WTC11 (cell line): Measurements from ENCODE around the gene TMEM59L. TPM values are rescaled to one million over a fixed set of nuclear protein-coding genes. Genes with fewer than 3 reads are reported as not detected.

Source experiments
- ATAC-seq: fragments of 200-7000 bp; cut with Tn5 transposase; 2 replicates; pipeline ENCODE4 v1.10.0; 2021; ENCODE audit warnings: mild to moderate bottlenecking, moderate library complexity
- CTCF ChIA-PET: fragments of 300-600 bp; sonication (Branson Sonifier 250); formaldehyde crosslinking; loops from one replicate; lab custom pipeline; 2021; ENCODE audit warnings: antibody characterized with exemption; lab: Charles Lee
- POLR2A ChIA-PET: fragments of 350-600 bp; sonication (Branson Sonifier 250); formaldehyde crosslinking; loops from one replicate; lab custom pipeline; 2021; ENCODE audit warnings: antibody characterized with exemption; lab: Charles Lee
- DNase-seq: peaks from one replicate; pipeline ENCODE4 v3.0.0; 2021; ENCODE audit warnings: low spot score
- H3K27ac Mint-ChIP-seq: 2 replicates; pipeline ENCODE4 v1.8.0; 2021; ENCODE audit warnings: mixed read lengths
- H3K27me3 Mint-ChIP-seq: 2 replicates; pipeline ENCODE4 v1.8.0; 2021; ENCODE audit warnings: low read depth, mild to moderate bottlenecking, moderate library complexity, mixed read lengths
- H3K36me3 Mint-ChIP-seq: 2 replicates; pipeline ENCODE4 v1.8.0; 2021; ENCODE audit warnings: mixed read lengths
- H3K4me1 Mint-ChIP-seq: 2 replicates; pipeline ENCODE4 v1.8.0; 2022; ENCODE audit warnings: mixed read lengths
- H3K4me3 Mint-ChIP-seq: 2 replicates; pipeline ENCODE4 v1.8.0; 2021; ENCODE audit warnings: mild to moderate bottlenecking, moderate library complexity, mixed read lengths
- H3K9me3 Mint-ChIP-seq: 2 replicates; pipeline ENCODE4 v1.8.0; 2021; ENCODE audit warnings: mixed read lengths
- HMGA2 ChIP-seq: fragments of 250-450 bp; sonication (Bioruptor Pico); IDR thresholded peaks from 2 replicates; pipeline ENCODE4 v1.4.0; 2021; ENCODE audit warnings: mild to moderate bottlenecking, moderate library complexity
- JAZF1 ChIP-seq: fragments of 250-450 bp; sonication (Bioruptor Pico); IDR thresholded peaks from 2 replicates; pipeline ENCODE4 v1.9.0; 2021; ENCODE audit warnings: moderate library complexity, mild to moderate bottlenecking, inconsistent platforms
- JUN ChIP-seq: sonication (generic); formaldehyde crosslinking; IDR thresholded peaks from 2 replicates; pipeline ENCODE4 v1.8.0; 2023; ENCODE audit warnings: mild to moderate bottlenecking, missing genetic modification reagents
- NFYB ChIP-seq: sonication (generic); formaldehyde crosslinking; conservative IDR thresholded peaks from 2 replicates; pipeline ENCODE4 v1.8.0; 2022; ENCODE audit warnings: low read depth, missing genetic modification reagents
- NR3C1 ChIP-seq: sonication (generic); formaldehyde crosslinking; conservative IDR thresholded peaks from 2 replicates; pipeline ENCODE4 v1.8.1; 2023; ENCODE audit warnings: low read depth, mild to moderate bottlenecking, missing genetic modification reagents
- PRRX2 ChIP-seq: fragments of 250-450 bp; sonication (Bioruptor Pico); IDR thresholded peaks from 2 replicates; pipeline ENCODE4 v1.8.0; 2021; ENCODE audit warnings: mild to moderate bottlenecking
- RELA ChIP-seq: sonication (generic); formaldehyde crosslinking; IDR thresholded peaks from 2 replicates; pipeline ENCODE4 v1.8.1; 2022; ENCODE audit warnings: missing genetic modification reagents, mild to moderate bottlenecking, borderline replicate concordance
- SOX15 ChIP-seq: fragments of 250-450 bp; sonication (Bioruptor Pico); IDR thresholded peaks from 2 replicates; pipeline ENCODE4 v1.9.0; 2021; ENCODE audit warnings: mild to moderate bottlenecking
- TEAD4 ChIP-seq: sonication (generic); formaldehyde crosslinking; IDR thresholded peaks from 2 replicates; pipeline ENCODE4 v1.8.0; 2022; ENCODE audit warnings: mild to moderate bottlenecking, missing genetic modification reagents
- ZNF121 ChIP-seq: sonication (generic); formaldehyde crosslinking; IDR thresholded peaks from 2 replicates; pipeline ENCODE4 v1.8.0; 2023; ENCODE audit warnings: missing genetic modification reagents
- ZNF219 ChIP-seq: sonication (generic); formaldehyde crosslinking; IDR thresholded peaks from 2 replicates; pipeline ENCODE4 v1.8.0; 2023; ENCODE audit warnings: missing genetic modification reagents, mild to moderate bottlenecking, borderline replicate concordance
- ZNF232 ChIP-seq: sonication (generic); formaldehyde crosslinking; IDR thresholded peaks from 2 replicates; pipeline ENCODE4 v1.8.0; 2022; ENCODE audit warnings: mild to moderate bottlenecking, missing genetic modification reagents
- ZNF423 ChIP-seq: fragments of 250-450 bp; sonication (Bioruptor Pico); IDR thresholded peaks from 2 replicates; pipeline ENCODE4 v2.1.2; 2022; ENCODE audit warnings: mild to moderate bottlenecking, moderate library complexity
- total RNA-seq: library from RNA; stranded (reverse); gene quantifications from 3 replicates; pipeline ENCODE4 v1.2.3, GENCODE V29; 2021
- TF ChIP-seq, protein P1 (sequence below): sonication (generic); formaldehyde crosslinking; IDR thresholded peaks from 2 replicates; pipeline ENCODE4 v1.8.1; 2023; ENCODE audit warnings: mild to moderate bottlenecking, missing genetic modification reagents
- TF ChIP-seq, protein P2 (sequence below): sonication (generic); formaldehyde crosslinking; IDR thresholded peaks from 2 replicates; pipeline ENCODE4 v1.8.0; 2023; ENCODE audit warnings: missing genetic modification reagents, mild to moderate bottlenecking, borderline replicate concordance
- TF ChIP-seq, protein P3 (sequence below): sonication (generic); formaldehyde crosslinking; IDR thresholded peaks from 2 replicates; pipeline ENCODE4 v1.8.0; 2023; ENCODE audit warnings: mild to moderate bottlenecking, missing genetic modification reagents
- TF ChIP-seq, protein P4 (sequence below): sonication (generic); formaldehyde crosslinking; IDR thresholded peaks from 2 replicates; pipeline ENCODE4 v1.8.1; 2022; ENCODE audit warnings: missing genetic modification reagents, borderline replicate concordance
- TF ChIP-seq, protein P5 (sequence below): fragments of 250-450 bp; sonication (Bioruptor Pico); IDR thresholded peaks from 2 replicates; pipeline ENCODE4 v1.9.0; 2021; ENCODE audit warnings: moderate library complexity, mild to moderate bottlenecking, inconsistent platforms, borderline replicate concordance

The TMEM59L gene
- total RNA-seq, 1 experiment from 2014 or later = 14.8 TPM

DNA sequence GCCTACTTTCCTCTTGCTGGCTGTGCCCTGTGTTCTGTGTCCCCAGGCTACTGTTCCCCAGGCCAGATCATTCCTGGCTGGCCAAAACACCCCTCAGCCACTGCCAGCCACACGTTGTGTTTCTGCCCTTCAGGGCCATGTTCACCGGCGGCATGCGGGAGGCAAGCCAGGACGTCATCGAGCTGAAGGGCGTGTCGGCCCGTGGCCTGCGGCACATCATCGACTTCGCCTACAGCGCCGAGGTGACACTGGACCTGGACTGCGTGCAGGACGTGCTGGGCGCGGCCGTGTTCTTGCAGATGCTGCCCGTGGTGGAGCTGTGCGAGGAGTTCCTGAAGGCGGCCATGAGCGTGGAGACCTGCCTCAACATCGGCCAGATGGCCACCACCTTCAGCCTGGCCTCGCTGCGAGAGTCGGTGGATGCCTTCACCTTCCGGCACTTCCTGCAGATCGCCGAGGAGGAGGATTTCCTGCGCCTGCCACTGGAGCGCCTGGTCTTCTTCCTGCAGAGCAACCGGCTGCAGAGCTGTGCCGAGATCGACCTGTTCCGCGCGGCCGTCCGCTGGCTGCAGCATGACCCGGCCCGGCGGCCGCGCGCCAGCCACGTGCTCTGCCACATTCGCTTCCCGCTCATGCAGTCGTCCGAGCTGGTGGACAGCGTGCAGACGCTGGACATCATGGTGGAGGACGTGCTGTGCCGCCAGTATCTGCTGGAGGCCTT lies 55.0 kb downstream of the TMEM59L start:
- CTCF ChIA-PET = interaction anchor here (0.9 kb wide), 1 partner anchor 198 kb away, joined by 4 read pairs; no protein-coding TSS in a partner anchor
- POLR2A ChIA-PET = no interaction called here
- no peak for DNase-seq
- no peaks in the 10 kb centered on the region for H3K9me3 Mint-ChIP-seq
- H3K4me3 Mint-ChIP-seq = no peak overlapping the region
- no peak for ATAC-seq
- H3K27me3 Mint-ChIP-seq = no peaks in the 10 kb centered on the region
- peaks cover 8% of the 10 kb centered on the region; the same call in 1 of the 2 replicates for H3K36me3 Mint-ChIP-seq
- H3K4me1 Mint-ChIP-seq = peaks cover 7% of the 10 kb centered on the region
- TF ChIP-seq PRRX2 (CRISPR knock-in tag) (no peak), TEAD4 (CRISPR knock-in tag) (no peak), NFYB (CRISPR knock-in tag) (no peak), SOX15 (CRISPR knock-in tag) (no peak), HMGA2 (CRISPR knock-in tag) (no peak), JUN (CRISPR knock-in tag) (no peak), ZNF121 (CRISPR knock-in tag) (no peak)
- TF ChIP-seq, protein P1, sequence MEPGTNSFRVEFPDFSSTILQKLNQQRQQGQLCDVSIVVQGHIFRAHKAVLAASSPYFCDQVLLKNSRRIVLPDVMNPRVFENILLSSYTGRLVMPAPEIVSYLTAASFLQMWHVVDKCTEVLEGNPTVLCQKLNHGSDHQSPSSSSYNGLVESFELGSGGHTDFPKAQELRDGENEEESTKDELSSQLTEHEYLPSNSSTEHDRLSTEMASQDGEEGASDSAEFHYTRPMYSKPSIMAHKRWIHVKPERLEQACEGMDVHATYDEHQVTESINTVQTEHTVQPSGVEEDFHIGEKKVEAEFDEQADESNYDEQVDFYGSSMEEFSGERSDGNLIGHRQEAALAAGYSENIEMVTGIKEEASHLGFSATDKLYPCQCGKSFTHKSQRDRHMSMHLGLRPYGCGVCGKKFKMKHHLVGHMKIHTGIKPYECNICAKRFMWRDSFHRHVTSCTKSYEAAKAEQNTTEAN (CRISPR knock-in tag) = no peak
- TF ChIP-seq, protein P2, sequence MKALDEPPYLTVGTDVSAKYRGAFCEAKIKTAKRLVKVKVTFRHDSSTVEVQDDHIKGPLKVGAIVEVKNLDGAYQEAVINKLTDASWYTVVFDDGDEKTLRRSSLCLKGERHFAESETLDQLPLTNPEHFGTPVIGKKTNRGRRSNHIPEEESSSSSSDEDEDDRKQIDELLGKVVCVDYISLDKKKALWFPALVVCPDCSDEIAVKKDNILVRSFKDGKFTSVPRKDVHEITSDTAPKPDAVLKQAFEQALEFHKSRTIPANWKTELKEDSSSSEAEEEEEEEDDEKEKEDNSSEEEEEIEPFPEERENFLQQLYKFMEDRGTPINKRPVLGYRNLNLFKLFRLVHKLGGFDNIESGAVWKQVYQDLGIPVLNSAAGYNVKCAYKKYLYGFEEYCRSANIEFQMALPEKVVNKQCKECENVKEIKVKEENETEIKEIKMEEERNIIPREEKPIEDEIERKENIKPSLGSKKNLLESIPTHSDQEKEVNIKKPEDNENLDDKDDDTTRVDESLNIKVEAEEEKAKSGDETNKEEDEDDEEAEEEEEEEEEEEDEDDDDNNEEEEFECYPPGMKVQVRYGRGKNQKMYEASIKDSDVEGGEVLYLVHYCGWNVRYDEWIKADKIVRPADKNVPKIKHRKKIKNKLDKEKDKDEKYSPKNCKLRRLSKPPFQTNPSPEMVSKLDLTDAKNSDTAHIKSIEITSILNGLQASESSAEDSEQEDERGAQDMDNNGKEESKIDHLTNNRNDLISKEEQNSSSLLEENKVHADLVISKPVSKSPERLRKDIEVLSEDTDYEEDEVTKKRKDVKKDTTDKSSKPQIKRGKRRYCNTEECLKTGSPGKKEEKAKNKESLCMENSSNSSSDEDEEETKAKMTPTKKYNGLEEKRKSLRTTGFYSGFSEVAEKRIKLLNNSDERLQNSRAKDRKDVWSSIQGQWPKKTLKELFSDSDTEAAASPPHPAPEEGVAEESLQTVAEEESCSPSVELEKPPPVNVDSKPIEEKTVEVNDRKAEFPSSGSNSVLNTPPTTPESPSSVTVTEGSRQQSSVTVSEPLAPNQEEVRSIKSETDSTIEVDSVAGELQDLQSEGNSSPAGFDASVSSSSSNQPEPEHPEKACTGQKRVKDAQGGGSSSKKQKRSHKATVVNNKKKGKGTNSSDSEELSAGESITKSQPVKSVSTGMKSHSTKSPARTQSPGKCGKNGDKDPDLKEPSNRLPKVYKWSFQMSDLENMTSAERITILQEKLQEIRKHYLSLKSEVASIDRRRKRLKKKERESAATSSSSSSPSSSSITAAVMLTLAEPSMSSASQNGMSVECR = no peak
- peak overlapping the region; percentile 65; the same call in 1 of the 2 replicates for H3K27ac Mint-ChIP-seq

DNA sequence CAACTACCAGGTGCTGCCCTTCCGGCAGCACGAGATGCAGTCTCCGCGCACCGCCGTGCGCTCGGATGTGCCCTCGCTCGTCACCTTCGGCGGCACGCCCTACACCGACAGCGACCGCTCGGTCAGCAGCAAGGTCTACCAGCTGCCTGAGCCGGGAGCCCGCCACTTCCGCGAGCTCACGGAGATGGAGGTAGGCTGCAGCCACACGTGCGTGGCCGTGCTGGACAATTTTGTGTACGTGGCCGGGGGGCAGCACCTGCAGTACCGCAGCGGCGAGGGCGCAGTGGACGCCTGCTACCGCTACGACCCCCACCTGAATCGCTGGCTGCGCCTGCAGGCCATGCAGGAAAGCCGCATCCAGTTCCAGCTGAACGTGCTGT lies 55.6 kb downstream of the TMEM59L start:
- Mint-ChIP-seq H3K9me3 (no peaks in the 10 kb centered on the region), H3K4me1 (peaks cover 6% of the 10 kb centered on the region), H3K36me3 (peaks cover 8% of the 10 kb centered on the region; the same call in 1 of the 2 replicates), H3K27ac (no peak overlapping the region), H3K4me3 (no peak overlapping the region), H3K27me3 (no peaks in the 10 kb centered on the region)
- TF ChIP-seq, protein P3, sequence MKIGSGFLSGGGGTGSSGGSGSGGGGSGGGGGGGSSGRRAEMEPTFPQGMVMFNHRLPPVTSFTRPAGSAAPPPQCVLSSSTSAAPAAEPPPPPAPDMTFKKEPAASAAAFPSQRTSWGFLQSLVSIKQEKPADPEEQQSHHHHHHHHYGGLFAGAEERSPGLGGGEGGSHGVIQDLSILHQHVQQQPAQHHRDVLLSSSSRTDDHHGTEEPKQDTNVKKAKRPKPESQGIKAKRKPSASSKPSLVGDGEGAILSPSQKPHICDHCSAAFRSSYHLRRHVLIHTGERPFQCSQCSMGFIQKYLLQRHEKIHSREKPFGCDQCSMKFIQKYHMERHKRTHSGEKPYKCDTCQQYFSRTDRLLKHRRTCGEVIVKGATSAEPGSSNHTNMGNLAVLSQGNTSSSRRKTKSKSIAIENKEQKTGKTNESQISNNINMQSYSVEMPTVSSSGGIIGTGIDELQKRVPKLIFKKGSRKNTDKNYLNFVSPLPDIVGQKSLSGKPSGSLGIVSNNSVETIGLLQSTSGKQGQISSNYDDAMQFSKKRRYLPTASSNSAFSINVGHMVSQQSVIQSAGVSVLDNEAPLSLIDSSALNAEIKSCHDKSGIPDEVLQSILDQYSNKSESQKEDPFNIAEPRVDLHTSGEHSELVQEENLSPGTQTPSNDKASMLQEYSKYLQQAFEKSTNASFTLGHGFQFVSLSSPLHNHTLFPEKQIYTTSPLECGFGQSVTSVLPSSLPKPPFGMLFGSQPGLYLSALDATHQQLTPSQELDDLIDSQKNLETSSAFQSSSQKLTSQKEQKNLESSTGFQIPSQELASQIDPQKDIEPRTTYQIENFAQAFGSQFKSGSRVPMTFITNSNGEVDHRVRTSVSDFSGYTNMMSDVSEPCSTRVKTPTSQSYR (CRISPR knock-in tag) = no peak
- TF ChIP-seq, protein P2 = no peak
- TF ChIP-seq, protein P4, sequence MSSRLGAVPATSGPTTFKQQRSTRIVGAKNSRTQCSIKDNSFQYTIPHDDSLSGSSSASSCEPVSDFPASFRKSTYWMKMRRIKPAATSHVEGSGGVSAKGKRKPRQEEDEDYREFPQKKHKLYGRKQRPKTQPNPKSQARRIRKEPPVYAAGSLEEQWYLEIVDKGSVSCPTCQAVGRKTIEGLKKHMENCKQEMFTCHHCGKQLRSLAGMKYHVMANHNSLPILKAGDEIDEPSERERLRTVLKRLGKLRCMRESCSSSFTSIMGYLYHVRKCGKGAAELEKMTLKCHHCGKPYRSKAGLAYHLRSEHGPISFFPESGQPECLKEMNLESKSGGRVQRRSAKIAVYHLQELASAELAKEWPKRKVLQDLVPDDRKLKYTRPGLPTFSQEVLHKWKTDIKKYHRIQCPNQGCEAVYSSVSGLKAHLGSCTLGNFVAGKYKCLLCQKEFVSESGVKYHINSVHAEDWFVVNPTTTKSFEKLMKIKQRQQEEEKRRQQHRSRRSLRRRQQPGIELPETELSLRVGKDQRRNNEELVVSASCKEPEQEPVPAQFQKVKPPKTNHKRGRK (CRISPR knock-in tag) = no peak
- no peak for TF ChIP-seq ZNF232
- TF ChIP-seq JAZF1 (CRISPR knock-in tag) = no peak
- no peak for TF ChIP-seq ZNF219
- TF ChIP-seq, protein P5, sequence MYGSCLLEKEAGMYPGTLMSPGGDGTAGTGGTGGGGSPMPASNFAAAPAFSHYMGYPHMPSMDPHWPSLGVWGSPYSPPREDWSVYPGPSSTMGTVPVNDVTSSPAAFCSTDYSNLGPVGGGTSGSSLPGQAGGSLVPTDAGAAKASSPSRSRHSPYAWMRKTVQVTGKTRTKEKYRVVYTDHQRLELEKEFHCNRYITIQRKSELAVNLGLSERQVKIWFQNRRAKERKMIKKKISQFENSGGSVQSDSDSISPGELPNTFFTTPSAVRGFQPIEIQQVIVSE (CRISPR knock-in tag) = no peak
- no peak for TF ChIP-seq JUN (CRISPR knock-in tag)
- TF ChIP-seq ZNF423 (CRISPR knock-in tag) = no peak
- no peak for TF ChIP-seq RELA
- TF ChIP-seq NR3C1 (CRISPR knock-in tag) = no peak
- DNase-seq = no peak
- no peak for ATAC-seq
- CTCF ChIA-PET = no interaction called here
- POLR2A ChIA-PET = no interaction called here
